OCI-LY3 (cell line): Measurements from ENCODE around the gene GPR142.

Experiments
- H2AFZ ChIP-seq: fragments of 200-600, 300-600 bp; shearing (Covaris generic); 2 replicates; pipeline ENCODE4 v1.6.0; 2014; ENCODE audit warnings: antibody characterized with exemption, low read depth, low read length
- H3K27ac ChIP-seq: fragments of 200-600, 300-600 bp; sonication (generic); 2 replicates; pipeline ENCODE4 v1.5.1; 2014; ENCODE audit warnings: mild to moderate bottlenecking, low read length, moderate library complexity, mixed read lengths
- H3K27me3 ChIP-seq: fragments of 200-600, 300-600 bp; sonication (generic); 2 replicates; pipeline ENCODE4 v1.6.1; 2014; ENCODE audit warnings: low read depth, low read length, mixed read lengths
- H3K36me3 ChIP-seq: fragments of 200-600, 300-600 bp; sonication (generic); replicated peaks from 2 replicates; pipeline ENCODE3; 2014; ENCODE audit warnings: low read depth, low read length, mixed read lengths
- H3K4me1 ChIP-seq: fragments of 300-600, 200-600 bp; sonication (generic); 2 replicates; pipeline ENCODE4 v1.6.1; 2014; ENCODE audit warnings: low read length, mixed read lengths
- H3K4me2 ChIP-seq: fragments of 200-600, 300-600 bp; sonication (generic); 2 replicates; pipeline ENCODE4 v1.6.1; 2014; ENCODE audit warnings: low read length, mixed read lengths
- H3K4me3 ChIP-seq: fragments of 300-600, 200-600 bp; sonication (generic); 2 replicates; pipeline ENCODE4 v1.5.1; 2014; ENCODE audit warnings: antibody characterized with exemption, mild to moderate bottlenecking, low read length, moderate library complexity
- H3K79me2 ChIP-seq: fragments of 300-600, 200-600 bp; shearing (Covaris generic); 2 replicates; pipeline ENCODE4 v1.6.1; 2014; ENCODE audit warnings: mild to moderate bottlenecking, low read length, mixed read lengths
- H3K9ac ChIP-seq: fragments of 300-600, 200-600 bp; shearing (Covaris generic); 2 replicates; pipeline ENCODE4 v1.6.0; 2014; ENCODE audit warnings: mild to moderate bottlenecking, low read length, moderate library complexity
- H3K9me3 ChIP-seq: fragments of 200-600, 300-600 bp; shearing (Covaris generic); 2 replicates; pipeline ENCODE4 v1.6.1; 2014; ENCODE audit warnings: low read length, mixed read lengths; ENCODE audit not compliant: insufficient read depth
- H4K20me1 ChIP-seq: fragments of 200-600, 300-600 bp; sonication (generic); 2 replicates; pipeline ENCODE4 v1.6.1; 2016; ENCODE audit warnings: low read length, mixed read lengths; ENCODE audit not compliant: insufficient read depth
- EZH2phosphoT487 ChIP-seq: fragments of 200-600 bp; shearing (Covaris generic); IDR thresholded peaks from 2 replicates; pipeline ENCODE4 v1.6.1; 2018; ENCODE audit warnings: antibody characterized with exemption, mixed run types, low read depth
- TF ChIP-seq, protein P1 (sequence below): fragments of 200-600, 300-600 bp; sonication (generic); IDR thresholded peaks from 2 replicates; pipeline ENCODE4 v1.5.1; 2014; ENCODE audit warnings: antibody characterized with exemption, low read length, low read depth

The GPR142 gene

DNA sequence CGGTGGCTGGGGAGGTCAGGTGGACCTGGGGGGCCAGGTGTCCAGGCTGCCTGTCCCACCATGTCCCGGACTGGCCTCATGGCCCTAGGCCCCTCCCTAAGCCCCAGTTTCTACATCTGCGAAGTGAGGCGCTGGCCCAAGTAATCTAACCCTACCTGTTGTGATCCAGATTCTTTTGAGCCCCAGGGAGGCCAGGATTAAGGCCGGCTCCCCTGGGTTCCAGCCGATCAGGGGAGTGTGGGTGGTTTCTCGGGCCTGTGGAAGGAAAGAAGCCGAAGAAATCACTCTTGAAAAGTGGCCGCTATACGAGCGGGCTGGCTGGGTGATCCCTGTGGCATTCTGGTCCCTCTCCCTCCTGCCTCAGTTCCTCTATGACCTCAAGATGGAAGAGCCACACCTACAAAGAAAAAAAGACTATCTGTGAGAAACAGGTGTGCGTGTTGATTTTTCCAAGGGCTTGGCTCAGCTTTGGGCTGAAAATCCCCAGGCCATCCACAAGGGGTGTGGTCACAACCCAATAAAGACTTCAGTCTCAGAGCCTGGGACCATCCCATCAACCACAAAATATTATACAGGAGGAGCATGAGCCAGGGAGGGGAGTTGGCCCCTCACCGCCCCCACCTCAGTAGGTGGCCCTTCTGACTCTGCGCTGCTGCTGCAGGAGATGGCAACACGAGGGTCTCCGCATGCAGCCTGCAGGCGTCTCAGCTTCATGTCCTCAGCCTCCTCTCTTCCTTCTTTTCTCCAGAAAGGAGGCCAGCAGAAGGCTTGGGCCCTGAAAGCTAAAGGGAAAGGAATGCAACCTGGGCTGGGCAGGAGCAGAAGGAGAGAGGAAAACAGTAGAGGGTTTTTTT lies 20.3 kb downstream of the GPR142 start:
- H3K9me3 ChIP-seq, result no peaks in the 10 kb centered on the region
- H2AFZ ChIP-seq, result no peak overlapping the region
- H4K20me1 ChIP-seq, result no peaks in the 10 kb centered on the region
- H3K4me1 ChIP-seq, result no peaks in the 10 kb centered on the region
- H3K27ac ChIP-seq, result no peak overlapping the region
- no peak overlapping the region for H3K4me2 ChIP-seq
- no peak overlapping the region for H3K9ac ChIP-seq
- no peak overlapping the region for H3K4me3 ChIP-seq
- H3K27me3 ChIP-seq, result no peaks in the 10 kb centered on the region
- no peaks in the 10 kb centered on the region for H3K79me2 ChIP-seq
- H3K36me3 ChIP-seq, result no peaks in the 10 kb centered on the region
- TF ChIP-seq, protein P1, sequence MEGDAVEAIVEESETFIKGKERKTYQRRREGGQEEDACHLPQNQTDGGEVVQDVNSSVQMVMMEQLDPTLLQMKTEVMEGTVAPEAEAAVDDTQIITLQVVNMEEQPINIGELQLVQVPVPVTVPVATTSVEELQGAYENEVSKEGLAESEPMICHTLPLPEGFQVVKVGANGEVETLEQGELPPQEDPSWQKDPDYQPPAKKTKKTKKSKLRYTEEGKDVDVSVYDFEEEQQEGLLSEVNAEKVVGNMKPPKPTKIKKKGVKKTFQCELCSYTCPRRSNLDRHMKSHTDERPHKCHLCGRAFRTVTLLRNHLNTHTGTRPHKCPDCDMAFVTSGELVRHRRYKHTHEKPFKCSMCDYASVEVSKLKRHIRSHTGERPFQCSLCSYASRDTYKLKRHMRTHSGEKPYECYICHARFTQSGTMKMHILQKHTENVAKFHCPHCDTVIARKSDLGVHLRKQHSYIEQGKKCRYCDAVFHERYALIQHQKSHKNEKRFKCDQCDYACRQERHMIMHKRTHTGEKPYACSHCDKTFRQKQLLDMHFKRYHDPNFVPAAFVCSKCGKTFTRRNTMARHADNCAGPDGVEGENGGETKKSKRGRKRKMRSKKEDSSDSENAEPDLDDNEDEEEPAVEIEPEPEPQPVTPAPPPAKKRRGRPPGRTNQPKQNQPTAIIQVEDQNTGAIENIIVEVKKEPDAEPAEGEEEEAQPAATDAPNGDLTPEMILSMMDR, result no peak

DNA sequence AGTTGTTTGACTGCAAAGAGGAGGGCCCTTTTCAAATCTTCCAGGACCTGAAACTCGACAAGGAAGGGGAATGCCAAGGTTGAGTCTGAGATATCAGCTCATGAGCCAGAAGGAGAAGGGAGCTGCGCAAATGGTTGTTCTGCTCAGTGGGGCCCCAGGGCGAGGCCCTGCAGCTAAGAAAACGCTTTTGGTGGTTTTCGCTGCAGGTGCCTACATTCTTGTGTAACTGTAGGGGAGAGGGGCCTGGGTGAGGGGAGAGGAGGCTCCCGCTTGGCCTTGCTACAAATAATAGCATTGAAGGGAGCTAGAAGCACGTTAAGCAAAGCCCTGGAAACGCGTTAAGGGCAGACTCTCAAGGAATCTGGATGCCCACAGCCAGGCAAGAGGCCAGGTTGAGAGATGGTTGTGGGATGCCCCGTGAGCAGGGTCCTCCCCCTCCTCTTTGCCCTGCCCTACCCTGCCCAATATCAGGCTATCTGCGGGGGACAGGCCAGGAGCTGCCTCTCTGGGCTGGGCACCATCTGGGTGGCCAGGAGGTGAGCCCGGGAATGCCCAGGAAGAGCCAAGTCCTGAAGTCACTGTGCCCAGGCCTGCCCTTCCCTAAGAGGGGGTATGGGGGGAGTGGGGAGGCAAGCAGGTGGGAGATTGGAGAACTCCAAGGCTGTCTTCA lies 21.9 kb downstream of the GPR142 start:
- TF ChIP-seq, protein P1, result no peak
- TF ChIP-seq EZH2phosphoT487, result no peak
- Histone ChIP-seq H3K9me3 (no peaks in the 10 kb centered on the region), H3K4me1 (no peaks in the 10 kb centered on the region), H3K9ac (no peak overlapping the region), H3K36me3 (no peaks in the 10 kb centered on the region), H3K4me2 (no peak overlapping the region), H3K27ac (no peak overlapping the region), H3K4me3 (no peak overlapping the region), H4K20me1 (no peaks in the 10 kb centered on the region), H3K79me2 (no peaks in the 10 kb centered on the region), H2AFZ (no peak overlapping the region), H3K27me3 (no peaks in the 10 kb centered on the region)

DNA sequence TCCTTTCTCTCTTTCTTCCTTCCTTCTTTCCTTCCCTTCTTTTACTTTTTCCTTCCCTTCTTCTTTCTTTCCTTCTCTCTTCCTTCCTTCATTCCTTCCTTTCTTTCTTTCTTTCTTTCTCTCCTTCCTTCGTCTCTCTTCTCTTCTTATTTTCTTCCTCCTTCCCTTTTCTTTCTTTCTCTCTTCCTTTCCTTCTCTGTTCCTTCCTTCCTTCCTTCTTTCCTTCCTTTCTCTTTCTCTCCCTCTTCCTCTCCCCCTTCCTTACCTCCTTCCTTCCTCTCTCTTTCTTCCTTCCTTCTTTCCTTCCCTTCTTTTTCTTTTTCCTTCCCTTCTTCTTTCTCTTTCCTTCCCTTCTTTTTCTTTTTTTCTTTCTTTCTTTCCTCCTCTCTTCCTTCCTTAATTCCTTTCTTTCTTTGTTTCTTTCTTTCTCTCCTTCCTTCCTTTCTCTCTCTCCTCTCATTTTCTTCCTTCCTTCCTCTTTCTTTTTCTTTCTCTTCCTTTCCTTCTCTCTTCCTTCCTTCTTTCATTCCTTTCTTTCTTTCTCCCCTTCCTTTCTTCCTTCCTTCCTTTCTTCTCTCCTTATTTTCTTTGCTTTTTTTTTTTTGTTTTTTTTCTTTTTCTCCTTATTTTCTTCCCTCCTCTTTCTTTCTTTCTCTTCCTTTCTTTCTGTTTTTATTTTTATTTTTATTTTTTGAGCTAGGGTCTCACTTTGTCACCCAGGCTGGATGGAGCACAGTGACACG lies 22.8 kb downstream of the GPR142 start:
- Histone ChIP-seq H3K4me1 (no peaks in the 10 kb centered on the region), H3K4me2 (no peak overlapping the region), H3K79me2 (no peaks in the 10 kb centered on the region), H2AFZ (no peak overlapping the region), H3K27me3 (no peaks in the 10 kb centered on the region), H3K9me3 (no peaks in the 10 kb centered on the region), H3K9ac (no peak overlapping the region), H4K20me1 (no peaks in the 10 kb centered on the region), H3K4me3 (no peak overlapping the region), H3K36me3 (no peaks in the 10 kb centered on the region), H3K27ac (no peak overlapping the region)
- TF ChIP-seq EZH2phosphoT487, result no peak
- TF ChIP-seq, protein P1, result no peak
